GM19239 (cell line): ENCODE results near the gene ABR.
"Not testable (repeated sequence)": the region's sequence is repeated elsewhere in the genome, so short reads cannot be mapped to it uniquely, and the experiment has no call there.

Experiments used
- DNase-seq: peaks from one replicate; pipeline ENCODE4 v3.0.0; 2011; ENCODE audit warnings: low spot score; ENCODE audit not compliant: insufficient read length
- FAIRE-seq: peaks from 2 replicates; lab custom pipeline; 2011; peaks lifted over from hg19 to GRCh38; lab: Jason Lieb, UNC

The ABR gene

GRCh38 chr17:1077581-1077985 lies 102.2 kb downstream of the ABR start:
- FAIRE-seq (no peak), DNase-seq (no peak)

GRCh38 chr17:1076982-1077302 lies 102.8 kb downstream of the ABR start:
- DNase-seq (no peak), FAIRE-seq (no peak)

- FAIRE-seq: no peak
- DNase-seq: no peak
These were observed 103.3 kb downstream of the ABR start for GRCh38 chr17:1076299-1076981.

DNA sequence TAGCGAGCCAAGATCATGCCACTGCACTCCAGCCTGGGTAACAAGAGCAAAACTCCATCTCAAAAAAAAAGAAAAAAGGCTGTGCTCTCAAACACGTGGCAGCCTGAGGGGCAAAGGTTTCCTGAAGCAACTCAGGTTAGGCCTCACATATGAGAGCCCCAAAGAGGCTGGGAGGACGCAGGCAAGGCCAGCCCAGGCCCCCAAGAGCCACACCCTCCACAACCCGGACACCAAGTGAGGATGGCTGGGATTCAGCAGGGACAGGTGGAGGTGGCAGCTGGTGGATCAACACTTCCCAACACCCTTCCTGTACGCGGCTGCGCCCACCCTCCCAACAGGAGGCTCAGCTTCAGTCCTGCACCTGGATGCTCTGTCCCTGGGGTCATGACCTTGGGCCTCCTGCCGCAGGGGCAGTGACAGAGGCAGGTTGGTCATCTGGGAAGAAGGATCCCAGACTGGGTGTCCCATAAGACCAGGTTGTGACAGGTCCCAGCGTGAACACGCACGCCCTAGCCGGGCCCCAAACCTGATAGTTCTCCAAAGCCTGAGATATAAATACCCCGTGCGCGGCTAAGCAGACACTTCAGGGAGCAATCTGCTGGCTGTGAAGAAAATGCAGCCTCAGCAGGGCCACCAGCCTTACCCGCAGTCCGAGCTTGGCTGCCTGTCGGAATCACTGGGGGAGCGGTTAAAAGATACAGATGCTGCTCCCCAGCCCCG lies 104.7 kb downstream of the ABR start:
- DNase-seq (no peak), FAIRE-seq (no peak)

DNA sequence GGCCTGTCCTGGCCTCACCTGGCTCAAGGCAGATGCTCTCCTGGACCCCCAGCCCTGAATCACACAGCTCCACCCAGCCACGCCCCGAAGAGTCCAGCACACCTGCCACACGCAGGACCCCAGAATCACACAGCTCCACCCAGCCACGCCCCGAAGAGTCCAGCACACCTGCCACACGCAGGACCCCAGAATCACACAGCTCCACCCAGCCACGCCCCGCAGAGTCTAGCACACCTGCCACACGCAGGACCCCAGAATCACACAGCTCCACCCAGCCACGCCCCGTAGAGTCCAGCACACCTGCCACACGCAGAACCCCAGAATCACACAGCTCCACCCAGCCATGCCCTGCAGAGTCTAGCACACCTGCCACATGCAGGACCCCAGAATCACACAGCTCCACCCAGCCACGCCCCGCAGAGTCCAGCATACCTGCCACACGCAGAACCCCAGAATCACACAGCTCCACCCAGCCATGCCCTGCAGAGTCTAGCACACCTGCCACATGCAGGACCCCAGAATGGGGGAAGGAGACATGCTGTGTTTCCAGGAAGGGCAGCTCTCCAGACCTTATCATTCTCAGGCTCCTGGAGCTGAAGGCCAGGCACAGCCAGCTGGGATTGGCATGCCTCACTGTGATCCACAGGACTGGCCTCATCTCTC lies 105.7 kb downstream of the ABR start:
- FAIRE-seq, DNase-seq: not testable (repeated sequence)

DNA sequence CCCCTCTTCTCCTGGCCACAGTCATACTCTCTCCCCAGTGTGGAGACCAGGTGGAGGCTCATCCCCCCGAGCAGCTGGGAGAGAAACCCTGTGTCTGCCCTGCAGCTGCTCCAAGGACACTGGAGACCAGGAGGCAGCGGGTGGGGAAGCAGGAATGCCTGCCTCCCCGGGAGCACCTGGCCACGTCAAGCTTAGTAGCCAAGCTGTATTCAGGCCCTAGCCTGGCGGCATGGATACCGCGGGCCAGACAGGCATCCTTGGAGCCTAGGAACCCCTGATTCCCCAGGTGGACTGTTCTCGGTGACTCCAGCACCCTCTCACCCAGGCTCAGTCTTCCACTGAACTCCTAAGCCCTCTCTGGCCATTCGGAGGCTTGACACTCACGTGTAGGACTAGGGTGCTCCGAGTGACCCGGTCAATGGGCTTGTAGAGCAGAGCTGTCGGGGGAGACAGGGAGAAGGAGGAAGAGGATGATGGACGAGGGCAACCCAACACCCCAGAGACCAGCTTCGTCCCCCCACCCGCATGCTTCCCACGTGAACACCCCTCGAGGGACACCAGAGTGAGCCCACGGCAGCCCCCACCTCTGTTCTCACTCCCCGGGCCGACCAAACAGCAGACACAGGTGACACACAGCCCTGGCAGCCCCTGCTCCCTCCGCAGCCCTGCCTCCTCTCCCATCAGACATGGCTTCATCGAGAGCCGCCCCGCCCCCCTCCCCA lies 106.4 kb downstream of the ABR start:
- no peak for DNase-seq
- no peak for FAIRE-seq

DNA sequence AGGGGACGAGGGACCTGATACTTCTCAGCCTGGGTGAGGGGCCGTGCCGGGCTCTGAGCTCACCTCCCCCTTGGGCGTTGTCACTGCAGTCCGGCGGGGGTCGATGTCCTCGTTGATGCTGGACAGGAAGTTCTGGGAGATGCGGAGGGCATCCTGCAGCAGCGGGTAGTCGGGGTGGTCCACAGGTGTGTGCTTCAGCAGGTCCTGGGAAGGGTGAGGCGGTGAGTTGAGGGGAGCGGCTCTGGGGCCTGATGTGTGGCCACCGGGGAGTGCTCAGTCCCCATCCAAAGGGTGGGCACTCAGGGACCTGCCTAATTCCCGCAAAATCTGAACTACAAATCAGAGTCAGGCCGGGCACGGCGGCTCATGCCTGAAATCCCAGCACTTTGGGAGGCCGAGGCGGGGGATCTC lies 107.2 kb downstream of the ABR start:
- FAIRE-seq: no peak

GRCh38 chr17:1071103-1071825 lies 108.5 kb downstream of the ABR start:
- DNase-seq (no peak), FAIRE-seq (no peak)

More for the DNA sequence above, 107.2 kb downstream of the ABR start:
- no peak for DNase-seq

DNA sequence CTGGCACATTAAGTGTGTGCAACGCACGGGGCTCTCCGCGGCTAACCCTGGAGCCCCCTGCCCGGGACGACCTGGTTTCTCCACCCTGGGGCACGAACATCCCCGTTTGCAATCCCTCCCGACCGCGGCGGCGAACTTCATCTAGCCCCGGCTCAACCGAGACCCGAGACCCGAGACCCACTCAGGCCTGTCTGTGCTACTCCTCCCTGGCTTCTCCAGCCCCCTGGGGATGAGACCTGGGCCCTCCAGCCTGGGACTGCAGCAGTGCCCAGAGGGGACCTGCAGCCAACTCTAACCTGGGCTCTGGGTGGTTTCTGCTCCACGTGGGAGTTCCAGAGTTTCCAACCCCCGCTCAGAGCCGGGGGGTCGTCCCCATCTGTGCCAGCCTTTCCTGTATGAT lies 109.4 kb downstream of the ABR start:
- FAIRE-seq (no peak), DNase-seq (no peak)

DNA sequence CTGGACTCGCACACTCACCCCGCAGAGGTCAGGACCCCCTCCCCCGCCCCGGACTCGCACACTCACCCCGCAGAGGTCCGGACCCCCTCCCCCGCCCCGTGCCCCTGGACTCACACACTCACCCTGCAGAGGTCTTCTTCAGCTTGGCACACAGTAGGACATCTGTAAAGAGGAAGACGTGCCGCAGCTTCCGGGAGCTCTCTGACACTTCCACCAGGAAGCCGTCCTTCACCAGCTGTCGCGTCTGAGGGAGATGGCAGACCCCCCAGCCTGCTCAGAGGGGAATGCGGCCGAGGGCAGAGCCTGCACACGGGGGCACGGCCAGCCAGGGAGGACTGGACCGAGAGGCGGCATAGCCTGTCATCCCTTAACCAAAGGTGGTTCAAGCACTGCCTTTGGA lies 109.9 kb downstream of the ABR start:
- no peak for FAIRE-seq

GRCh38 chr17:1068356-1068755 lies 111.4 kb downstream of the ABR start:
- DNase-seq (no peak), FAIRE-seq (no peak)

More for the DNA sequence above, 109.9 kb downstream of the ABR start:
- no peak for DNase-seq

DNA sequence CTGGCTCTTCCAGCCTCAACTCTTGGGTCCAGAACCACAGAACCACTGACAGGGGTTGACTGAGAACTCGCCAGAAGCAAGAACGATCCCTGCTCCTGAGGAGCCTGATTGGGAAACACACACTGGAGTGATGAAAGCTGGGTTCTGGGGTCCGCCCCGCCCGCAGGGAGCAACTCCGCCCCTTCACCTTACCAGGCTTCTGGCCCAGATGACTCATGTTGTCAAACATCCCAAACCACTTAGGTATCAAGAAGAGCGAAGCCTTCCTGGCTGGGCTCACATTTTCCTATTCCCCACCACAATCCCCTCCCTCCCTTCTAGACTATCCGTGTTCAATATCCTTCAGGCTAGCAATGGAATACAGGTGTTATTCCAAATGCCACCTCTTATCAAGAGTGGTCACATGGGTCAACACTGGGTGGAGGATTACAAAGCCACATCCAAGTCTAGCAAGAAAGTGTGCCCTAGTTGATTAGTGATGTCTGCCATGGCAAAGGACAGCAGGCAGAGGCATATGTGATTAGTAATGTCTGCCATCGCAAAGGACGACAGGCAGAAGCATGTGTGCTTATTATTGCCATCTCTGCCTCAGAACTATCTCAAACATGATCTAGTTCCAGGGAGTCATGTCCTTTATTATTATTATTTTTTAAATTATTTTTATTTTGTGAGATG lies 112.4 kb downstream of the ABR start:
- DNase-seq: no peak
- no peak for FAIRE-seq

GRCh38 chr17:1065416-1065815 lies 114.4 kb downstream of the ABR start:
- not testable (repeated sequence) for FAIRE-seq, DNase-seq

DNA sequence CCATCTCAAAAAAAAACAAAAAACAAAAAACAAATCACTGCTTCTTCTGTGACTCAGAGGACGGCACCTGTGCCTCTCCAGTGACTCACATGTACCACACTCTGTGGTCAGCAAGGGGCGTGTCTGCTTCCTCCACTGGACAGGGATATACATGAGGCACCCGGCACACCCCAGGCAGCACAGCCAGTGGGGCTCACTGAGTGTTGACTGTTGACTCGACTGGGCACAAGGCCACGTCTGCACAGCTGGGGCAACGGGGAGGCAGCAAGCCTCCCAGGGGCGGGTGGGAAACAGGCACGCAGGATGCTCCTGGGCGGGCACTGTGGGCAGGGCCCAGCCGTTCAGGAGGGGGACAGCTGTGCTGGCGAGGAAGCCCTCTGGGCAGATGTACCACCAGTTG lies 118.8 kb downstream of the ABR start:
- FAIRE-seq (no peak), DNase-seq (no peak)

DNA sequence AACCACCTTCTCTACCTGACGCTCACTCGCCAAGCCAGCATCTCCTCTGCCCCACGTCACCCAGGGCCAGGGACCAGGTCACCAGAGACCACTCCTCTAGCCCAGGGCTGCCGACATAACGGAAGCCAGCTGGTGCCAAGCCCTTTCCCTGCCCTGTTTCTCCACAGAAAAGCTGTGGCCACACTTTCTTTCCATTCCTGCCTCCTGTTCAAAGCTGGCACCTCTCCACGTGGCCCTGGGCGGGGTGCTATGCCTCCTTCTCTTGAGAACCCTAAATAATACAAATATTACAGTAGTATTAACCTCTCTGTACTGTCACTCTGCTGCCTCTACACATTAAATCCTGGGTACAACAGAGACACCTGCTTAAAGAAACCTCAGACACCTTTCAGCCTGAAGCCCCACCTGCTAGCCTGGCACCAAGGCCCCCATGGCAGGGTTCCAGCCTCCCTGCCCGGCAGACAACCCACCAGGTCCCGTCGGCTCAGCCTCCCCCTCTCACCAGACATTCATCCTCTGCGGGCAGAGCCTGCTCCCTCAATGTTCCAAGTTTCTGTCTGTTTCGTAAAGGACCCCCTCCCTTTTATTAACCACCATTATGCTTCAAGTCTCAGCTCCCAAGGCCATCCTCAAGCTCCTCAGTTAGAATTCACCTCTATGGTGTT lies 120.5 kb downstream of the ABR start:
- FAIRE-seq (no peak), DNase-seq (no peak)

GRCh38 chr17:1058423-1059130 lies 121.2 kb downstream of the ABR start:
- FAIRE-seq (no peak), DNase-seq (no peak)

DNA sequence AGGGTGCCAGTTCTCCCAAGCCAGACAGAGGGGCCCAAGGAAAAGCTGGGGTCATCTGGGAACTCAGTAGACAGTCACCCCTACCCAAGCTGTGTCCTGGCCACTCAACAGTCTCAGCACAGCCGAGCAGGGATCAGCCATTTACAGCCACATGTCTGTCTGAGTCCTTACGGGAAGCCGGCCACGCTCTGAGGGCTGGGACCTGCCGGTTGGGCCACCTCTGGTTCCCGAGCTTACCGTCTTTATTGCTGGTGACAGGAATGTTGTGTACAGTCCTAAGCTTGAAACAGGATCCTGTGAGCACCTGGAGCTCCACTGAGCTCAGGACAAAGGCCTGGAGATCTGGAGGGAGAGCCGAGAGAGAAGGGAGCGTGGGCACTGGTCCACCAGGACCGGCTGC lies 123.0 kb downstream of the ABR start:
- FAIRE-seq: no peak
- DNase-seq: no peak
